OCI-LY7 (cell line): ENCODE results near the gene JMY. TPM values are rescaled to one million over a fixed set of nuclear protein-coding genes. Genes with fewer than 3 reads are reported as not detected.
A peak's percentile ranks its signal among the peaks of the same experiment; 100 is the strongest.

ENCODE experiments used
- BruUV-seq: library from RNA; stranded (reverse); fragments of 400-500 nt; replicated peaks from 2 replicates; lab custom pipeline; 2021; lab: Mats Ljungman, UMichigan
- CTCF ChIA-PET: fragments of 300-600 bp; sonication (Branson Sonifier 250); formaldehyde crosslinking; loops from one replicate; lab custom pipeline; 2022; ENCODE audit warnings: antibody characterized with exemption; ENCODE audit not compliant: unreplicated experiment; lab: Charles Lee
- POLR2A ChIA-PET: fragments of 300-600 bp; sonication (Branson Sonifier 250); formaldehyde crosslinking; loops from one replicate; lab custom pipeline; 2022; ENCODE audit warnings: antibody characterized with exemption; lab: Charles Lee
- DNase-seq: peaks from one replicate; pipeline ENCODE4 v3.0.0-alpha.2; 2015; ENCODE audit warnings: low spot score
- H2AFZ ChIP-seq: fragments of 200-600 bp; sonication (generic), shearing (Covaris generic); 2 replicates; pipeline ENCODE4 v1.6.1; 2014; ENCODE audit warnings: mild to moderate bottlenecking, antibody characterized with exemption, low read length, moderate library complexity
- H3K27ac ChIP-seq: fragments of 200-600 bp; sonication (generic); 2 replicates; pipeline ENCODE4 v1.5.1; 2014; ENCODE audit warnings: mixed run types, low read depth, mild to moderate bottlenecking, moderate library complexity, low read length, inconsistent platforms; ENCODE audit not compliant: poor library complexity, severe bottlenecking
- H3K36me3 ChIP-seq: fragments of 200-600 bp; sonication (generic); 2 replicates; pipeline ENCODE4 v1.6.1; 2014; ENCODE audit warnings: mild to moderate bottlenecking, antibody characterized with exemption, low read length, moderate library complexity, mixed read lengths; ENCODE audit not compliant: insufficient read depth
- H3K4me1 ChIP-seq: fragments of 200-600 bp; sonication (generic); 2 replicates; pipeline ENCODE4 v1.5.1; 2014; ENCODE audit warnings: mild to moderate bottlenecking, low read length; ENCODE audit not compliant: insufficient read depth, poor library complexity, severe bottlenecking
- H3K4me2 ChIP-seq: fragments of 200-600 bp; sonication (generic); 2 replicates; pipeline ENCODE4 v1.6.1; 2014; ENCODE audit warnings: mild to moderate bottlenecking, low read length
- H3K4me3 ChIP-seq: fragments of 200-600 bp; sonication (generic); 2 replicates; pipeline ENCODE4 v1.5.1; 2014; ENCODE audit warnings: mild to moderate bottlenecking, low read depth, low read length; ENCODE audit not compliant: poor library complexity, severe bottlenecking
- H3K79me2 ChIP-seq: fragments of 200-600 bp; sonication (generic); 2 replicates; pipeline ENCODE4 v1.6.1; 2016; ENCODE audit warnings: low read depth, mild to moderate bottlenecking, low read length, moderate library complexity, mixed read lengths; ENCODE audit not compliant: insufficient read depth
- H3K9me2 ChIP-seq: fragments of 200-600 bp; sonication (generic); 2 replicates; pipeline ENCODE4 v1.6.1; 2016; ENCODE audit warnings: mild to moderate bottlenecking, low read length, mixed read lengths; ENCODE audit not compliant: insufficient read depth
- H3K9me3 ChIP-seq: fragments of 200-600 bp; sonication (generic); 2 replicates; pipeline ENCODE4 v1.6.1; 2014; ENCODE audit warnings: mild to moderate bottlenecking, mixed run types, low read length, mixed read lengths
- H4K20me1 ChIP-seq: fragments of 200-600 bp; sonication (generic); 2 replicates; pipeline ENCODE4 v1.6.1; 2014; ENCODE audit warnings: mild to moderate bottlenecking, antibody characterized with exemption, low read length, moderate library complexity, mixed read lengths; ENCODE audit not compliant: insufficient read depth
- CTCF ChIP-seq: fragments of 200-600 bp; sonication (generic); conservative IDR thresholded peaks from 2 replicates; pipeline ENCODE4 v1.5.1; 2014; ENCODE audit warnings: mild to moderate bottlenecking, antibody characterized with exemption, low read length, moderate library complexity, mixed read lengths
- EZH2phosphoT487 ChIP-seq: fragments of 200-600 bp; sonication (generic); IDR thresholded peaks from 2 replicates; pipeline ENCODE4 v1.6.1; 2018; ENCODE audit warnings: low read depth, borderline replicate concordance, mild to moderate bottlenecking, mixed run types, antibody characterized with exemption, low read length, moderate library complexity, mixed read lengths
- intact Hi-C: fragments of 100-400 bp; cut with micrococcal nuclease; formaldehyde crosslinking; loops from one replicate; pipeline ENCODE4 v1.10.0; 2022; ENCODE audit not compliant: unreplicated experiment
- total RNA-seq, 2 experiments: library from RNA; depleted of rRNA in 1 of 2; stranded (reverse); fragments of >200 nt in 1 of 2; shearing (Covaris generic) in 1 of 2; gene quantifications; 2 replicates each; pipeline ENCODE4 v1.2.3, GENCODE V29; 2014 to 2022

The JMY gene
- total RNA-seq, 2 experiments from 2014 or later, result 4.5 to 6.3 TPM

GRCh38 chr5:79267180-79267579 lies 31.2 kb downstream of the JMY start:
- peaks cover 9% of the 10 kb centered on the region for H3K36me3 ChIP-seq
- H3K9me2 ChIP-seq, result no peaks in the 10 kb centered on the region
- intact Hi-C loops, result no loop called here
- H3K9me3 ChIP-seq, result peaks cover 14% of the 10 kb centered on the region
- DNase-seq, result no peak
- H3K4me3 ChIP-seq, result no peak overlapping the region
- no peak overlapping the region for H3K27ac ChIP-seq
- no TSS peak for BruUV-seq
- CTCF ChIA-PET, result no interaction called here
- POLR2A ChIA-PET, result interaction anchor here (0.6 to 0.8 kb wide), 2 partner anchors 15 to 17 kb away, joined by 3 to 4 read pairs; no protein-coding TSS in a partner anchor
- TF ChIP-seq EZH2phosphoT487 (no peak), CTCF (no peak)
- no peak overlapping the region for H3K4me2 ChIP-seq
- H2AFZ ChIP-seq, result no peak overlapping the region
- H4K20me1 ChIP-seq, result no peaks in the 10 kb centered on the region
- H3K79me2 ChIP-seq, result peaks cover 17% of the 10 kb centered on the region; the same call in 1 of the 2 replicates
- peaks cover 30% of the 10 kb centered on the region for H3K4me1 ChIP-seq

- H3K4me1 ChIP-seq, result peaks cover 11% of the 10 kb centered on the region
- BruUV-seq, result no TSS peak
- H4K20me1 ChIP-seq, result no peaks in the 10 kb centered on the region
- intact Hi-C loops, result no loop called here
- H3K4me2 ChIP-seq, result no peak overlapping the region
- ChIA-PET POLR2A (interaction anchor here (0.6 to 1.4 kb wide), 4 partner anchors 9 to 30 kb away, joined by 3 read pairs; no protein-coding TSS in a partner anchor), CTCF (no interaction called here)
- peaks cover 30% of the 10 kb centered on the region for H3K9me3 ChIP-seq
- TF ChIP-seq EZH2phosphoT487, result no peak
- no peaks in the 10 kb centered on the region for H3K9me2 ChIP-seq
- H3K36me3 ChIP-seq, result peaks cover 12% of the 10 kb centered on the region
- DNase-seq, result no peak
- H3K4me3 ChIP-seq, result no peak overlapping the region
- H3K79me2 ChIP-seq, result peaks cover 14% of the 10 kb centered on the region; the same call in 1 of the 2 replicates
- no peak overlapping the region for H2AFZ ChIP-seq
- peak overlapping the region; percentile 19 for H3K27ac ChIP-seq
These were observed 33.8 kb downstream of the JMY start for GRCh38 chr5:79269733-79270166.

- TF ChIP-seq CTCF (no peak), EZH2phosphoT487 (no peak)
- Histone ChIP-seq H4K20me1 (no peaks in the 10 kb centered on the region), H3K9me3 (peaks cover 33% of the 10 kb centered on the region), H2AFZ (no peak overlapping the region), H3K27ac (no peak overlapping the region), H3K36me3 (peaks cover 12% of the 10 kb centered on the region), H3K4me2 (no peak overlapping the region), H3K4me1 (peaks cover 21% of the 10 kb centered on the region), H3K4me3 (no peak overlapping the region), H3K9me2 (no peaks in the 10 kb centered on the region), H3K79me2 (peaks cover 16% of the 10 kb centered on the region; the same call in 1 of the 2 replicates)
- DNase-seq, result no peak
- no TSS peak for BruUV-seq
- intact Hi-C loops, result no loop called here
- POLR2A ChIA-PET, result interaction anchor here (0.5 to 1.0 kb wide), 3 partner anchors 13 to 69 kb away, joined by 3 read pairs; no protein-coding TSS in a partner anchor
- CTCF ChIA-PET, result no interaction called here
These were observed 37.4 kb downstream of the JMY start for GRCh38 chr5:79273341-79273740.
